Measurements from ENCODE around the gene USF1.

- TF ChIP-seq CTCF (IDR thresholded peaks at IDR 0.05): no peak
- no peak for TF ChIP-seq POLR2A (IDR thresholded peaks at IDR 0.05)
Observed at GRCh38 chr1:161046605-161047228, 940 bp upstream of the USF1 start.

All from esophagus squamous epithelium (tissue), 4 donors.